Activated naive CD8-positive, alpha-beta T cell treated with anti-CD3 and anti-CD28 coated beads, Interleukin-2, amount 50 U/mL, for 24 hours (primary cell): ENCODE measurements around the gene ZNF440.
A peak's percentile ranks its signal among the peaks of the same experiment; 100 is the strongest.
"Not testable (repeated sequence)": the region's sequence is repeated elsewhere in the genome, so short reads cannot be mapped to it uniquely, and the experiment has no call there.

ENCODE experiments used
- ATAC-seq: fragments of 150-1000 bp; cut with Tn5 transposase; one replicate; pipeline ENCODE4 v1.10.0; 2021
- DNase-seq: peaks from one replicate; pipeline ENCODE4 v3.0.0; 2021
- H3K27ac Mint-ChIP-seq: one replicate; pipeline ENCODE4 v1.8.0; 2021; ENCODE audit warnings: mild to moderate bottlenecking, mixed read lengths
- H3K27me3 Mint-ChIP-seq: one replicate; pipeline ENCODE4 v1.8.0; 2021; ENCODE audit warnings: mixed read lengths
- H3K36me3 Mint-ChIP-seq: one replicate; pipeline ENCODE4 v1.8.0; 2021; ENCODE audit warnings: low read depth, mixed read lengths
- H3K4me1 Mint-ChIP-seq: one replicate; pipeline ENCODE4 v1.8.0; 2021; ENCODE audit warnings: mixed read lengths
- H3K4me3 Mint-ChIP-seq: one replicate; pipeline ENCODE4 v1.8.0; 2021; ENCODE audit warnings: mild to moderate bottlenecking, moderate library complexity, mixed read lengths
- H3K9me3 Mint-ChIP-seq: one replicate; pipeline ENCODE4 v1.8.0; 2021; ENCODE audit warnings: mixed read lengths

The ZNF440 gene

DNA sequence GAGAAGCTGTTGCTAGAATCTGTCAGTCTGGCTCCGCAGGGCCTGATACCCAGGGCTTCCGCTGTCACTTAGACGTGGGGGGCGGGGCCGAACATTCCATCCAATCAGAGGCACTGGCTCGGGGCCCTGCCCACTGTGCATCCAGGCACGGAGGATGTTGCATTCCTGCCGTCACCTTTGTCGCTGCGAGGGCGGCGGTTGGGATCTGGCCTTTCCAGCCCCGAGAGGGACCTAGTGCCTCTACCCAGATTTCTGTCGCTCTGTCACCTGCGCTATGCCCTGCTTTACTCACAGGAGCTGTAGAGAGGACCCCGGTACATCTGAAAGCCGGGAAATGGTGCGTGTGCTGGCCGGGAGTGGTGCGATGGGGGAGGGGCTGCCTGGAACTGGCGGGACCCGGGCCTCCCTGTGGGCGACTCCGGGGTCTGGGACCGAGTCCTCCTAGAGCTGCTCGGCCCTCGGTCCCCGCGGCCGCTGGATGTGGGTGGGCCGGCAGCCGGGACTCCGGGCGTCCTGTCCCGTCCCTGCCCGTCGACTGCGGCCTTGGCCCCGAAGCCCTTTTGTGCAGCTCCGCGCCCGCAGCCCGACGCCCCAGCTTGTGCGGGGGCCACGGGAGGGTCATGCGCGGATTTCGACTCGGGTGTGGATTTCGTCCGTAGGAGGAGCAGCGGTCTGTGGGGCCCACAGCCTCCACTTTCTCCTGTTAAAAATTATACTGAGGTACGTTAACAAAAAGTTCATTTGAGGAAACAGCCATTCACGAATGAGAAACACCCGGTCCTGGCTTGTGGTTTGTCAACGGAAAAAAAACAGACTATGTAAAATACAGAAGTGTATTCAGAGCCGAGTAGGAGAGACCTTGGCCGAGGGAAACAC is 34.8 kb downstream of the ZNF440 start, which contains the start of gene ZNF439:
ZNF439 (plus strand) TSS at position 133 of the 876 bp plus-strand sequence; CDS start at position 275, 142 bp downstream.
- H3K9me3 Mint-ChIP-seq, result no peaks in the 10 kb centered on the region
- H3K4me3 Mint-ChIP-seq, result peak within 1 kb of the TSS; percentile 82
- ATAC-seq (peak; percentile 98), DNase-seq (peak; percentile 91)
- H3K36me3 Mint-ChIP-seq, result peaks cover 22% of the 10 kb centered on the region
- H3K27me3 Mint-ChIP-seq, result no peaks in the 10 kb centered on the region
- peak within 1 kb of the TSS; percentile 83 for H3K27ac Mint-ChIP-seq
- peaks cover 26% of the 10 kb centered on the region for H3K4me1 Mint-ChIP-seq

DNA sequence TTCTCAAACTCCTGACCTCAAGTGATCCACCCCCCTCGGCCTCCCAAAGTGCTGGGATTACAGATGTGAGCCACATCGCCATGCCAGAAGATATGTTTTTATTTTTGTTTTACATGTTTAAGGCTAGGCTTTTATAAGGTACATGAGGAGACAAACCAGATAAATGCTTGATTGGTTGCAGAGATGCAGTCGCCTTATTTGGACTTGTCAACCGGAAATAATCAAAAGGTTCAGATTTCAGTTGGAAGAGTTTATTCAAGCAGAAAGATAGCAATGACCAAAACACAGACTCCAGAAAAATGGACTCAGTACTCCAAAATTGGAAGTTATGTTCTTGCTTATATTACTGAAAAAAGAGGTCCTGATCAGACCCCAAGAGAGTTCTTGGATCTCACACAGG is 36.2 kb downstream of the ZNF440 start:
- H3K4me1 Mint-ChIP-seq, result peaks cover 26% of the 10 kb centered on the region
- H3K27me3 Mint-ChIP-seq, H3K9me3 Mint-ChIP-seq, H3K27ac Mint-ChIP-seq, ATAC-seq, DNase-seq, H3K4me3 Mint-ChIP-seq: not testable (repeated sequence)
- peaks cover 31% of the 10 kb centered on the region for H3K36me3 Mint-ChIP-seq

DNA sequence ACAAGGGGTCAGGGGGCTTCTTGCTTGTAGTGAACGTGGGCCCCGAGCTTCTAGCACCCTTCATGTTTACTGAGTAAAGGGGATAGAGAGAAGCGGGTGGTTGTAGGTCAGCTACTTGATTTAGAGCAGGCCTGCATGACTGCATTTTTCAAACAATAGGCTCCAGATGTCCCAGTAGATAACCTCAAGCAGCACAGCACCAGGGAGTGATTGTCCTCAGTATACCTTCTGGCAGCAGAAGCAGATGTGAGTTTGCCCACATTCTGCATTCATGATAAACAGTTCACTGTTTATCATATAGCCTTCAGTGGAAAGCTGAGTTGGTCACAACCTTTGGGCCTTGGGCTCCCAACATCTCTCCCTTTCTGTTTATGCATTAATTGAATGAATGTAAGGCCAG is 39.3 kb downstream of the ZNF440 start:
- H3K27ac Mint-ChIP-seq, result no peak overlapping the region
- H3K27me3 Mint-ChIP-seq, result no peaks in the 10 kb centered on the region
- H3K4me1 Mint-ChIP-seq, result peaks cover 22% of the 10 kb centered on the region
- no peak overlapping the region for H3K4me3 Mint-ChIP-seq
- peaks cover 52% of the 10 kb centered on the region for H3K36me3 Mint-ChIP-seq
- peaks cover 28% of the 10 kb centered on the region for H3K9me3 Mint-ChIP-seq
- ATAC-seq, result no peak
- no peak for DNase-seq

DNA sequence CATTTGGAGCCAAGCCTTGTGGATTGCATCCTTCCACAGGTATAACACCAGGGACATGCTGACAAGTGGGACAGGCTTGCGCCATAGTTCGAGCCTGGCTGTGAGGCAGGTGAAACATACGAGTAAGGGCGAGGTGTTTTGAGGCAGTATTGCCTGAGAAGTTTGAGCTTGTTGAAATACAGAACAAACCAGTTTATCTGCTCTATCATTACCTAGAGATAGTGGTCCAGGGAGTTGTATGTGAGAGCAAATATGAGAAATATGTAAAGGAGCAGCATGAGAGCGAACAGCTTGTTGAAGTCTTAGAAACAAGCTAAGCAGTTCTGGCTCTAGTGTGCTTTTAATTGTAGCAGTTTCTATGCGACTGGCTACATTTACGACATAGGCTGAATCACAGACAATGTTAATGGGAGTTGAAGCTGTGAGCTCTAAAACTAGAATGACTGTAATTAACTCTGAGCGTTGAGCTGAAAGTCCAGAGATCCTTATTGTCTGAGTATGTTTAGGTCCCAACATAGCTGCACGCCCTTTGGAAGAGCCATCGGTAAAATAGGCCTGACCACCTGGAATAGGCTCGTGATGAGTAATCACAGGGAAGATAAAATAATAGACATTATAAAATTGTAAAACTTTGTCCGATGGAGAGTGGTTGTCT is 42.6 kb downstream of the ZNF440 start:
- Mint-ChIP-seq H3K9me3 (peaks cover 60% of the 10 kb centered on the region), H3K27ac (no peak overlapping the region), H3K27me3 (no peaks in the 10 kb centered on the region), H3K36me3 (peaks cover 69% of the 10 kb centered on the region), H3K4me3 (no peak overlapping the region), H3K4me1 (no peaks in the 10 kb centered on the region)
- DNase-seq (no peak), ATAC-seq (no peak)

DNA sequence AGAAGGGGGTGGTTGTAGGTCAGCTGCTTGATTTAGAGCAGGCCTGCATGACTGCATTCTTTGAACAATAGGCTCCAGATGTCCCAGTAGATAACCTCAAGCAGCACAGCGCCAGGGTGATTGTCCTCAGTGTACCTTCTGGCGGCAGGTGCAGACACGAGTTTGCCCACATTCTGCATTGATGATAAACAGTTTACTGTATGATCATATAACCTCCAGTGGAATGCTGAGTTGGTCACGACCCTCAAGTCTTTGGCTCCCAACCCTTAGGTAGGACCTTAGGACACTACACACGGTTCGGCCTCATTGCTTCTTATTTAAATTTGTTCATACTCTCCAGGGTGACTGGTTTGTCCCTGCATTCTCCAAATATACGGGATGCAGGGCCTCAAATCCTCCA is 46.6 kb downstream of the ZNF440 start:
- Mint-ChIP-seq H3K27me3 (no peaks in the 10 kb centered on the region), H3K9me3 (peaks cover 85% of the 10 kb centered on the region), H3K36me3 (peaks cover 82% of the 10 kb centered on the region), H3K4me1 (no peaks in the 10 kb centered on the region), H3K27ac (no peak overlapping the region), H3K4me3 (no peak overlapping the region)
- no peak for ATAC-seq
- no peak for DNase-seq

DNA sequence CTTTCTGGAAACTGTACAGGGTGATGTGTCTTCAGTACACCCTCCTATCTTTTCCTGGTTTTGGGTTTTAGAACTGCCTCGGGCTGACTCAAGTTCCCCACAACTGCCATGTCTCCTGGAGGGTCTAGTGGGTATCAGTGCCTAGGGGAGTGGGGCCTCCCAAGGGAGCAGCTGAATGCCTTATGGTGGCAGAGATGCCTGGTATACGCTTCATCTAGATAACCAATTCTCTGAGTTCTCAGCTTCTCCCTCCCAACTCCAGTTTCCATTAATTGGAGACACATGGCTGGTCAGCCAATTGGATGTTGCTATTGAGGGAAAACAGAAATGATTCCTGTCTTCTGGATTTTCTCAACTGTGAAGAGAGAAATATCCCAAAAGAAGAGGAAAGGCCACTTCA is 47.2 kb downstream of the ZNF440 start:
- no peak overlapping the region for H3K27ac Mint-ChIP-seq
- DNase-seq (no peak), ATAC-seq (no peak)
- H3K4me3 Mint-ChIP-seq, result no peak overlapping the region
- H3K36me3 Mint-ChIP-seq, result peaks cover 82% of the 10 kb centered on the region
- H3K4me1 Mint-ChIP-seq, result no peaks in the 10 kb centered on the region
- H3K27me3 Mint-ChIP-seq, result no peaks in the 10 kb centered on the region
- peaks cover 85% of the 10 kb centered on the region for H3K9me3 Mint-ChIP-seq

DNA sequence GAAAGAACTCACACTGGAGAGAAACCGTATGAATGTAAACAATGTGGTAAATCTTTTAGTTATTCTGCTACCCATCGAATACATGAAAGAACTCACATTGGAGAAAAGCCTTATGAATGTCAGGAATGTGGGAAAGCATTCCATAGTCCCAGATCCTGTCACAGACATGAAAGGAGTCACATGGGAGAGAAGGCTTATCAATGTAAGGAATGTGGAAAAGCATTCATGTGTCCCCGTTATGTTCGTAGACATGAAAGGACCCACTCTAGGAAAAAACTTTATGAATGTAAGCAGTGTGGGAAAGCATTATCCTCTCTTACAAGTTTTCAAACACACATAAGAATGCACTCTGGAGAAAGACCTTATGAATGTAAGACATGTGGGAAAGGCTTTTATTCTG is 53.7 kb downstream of the ZNF440 start:
- not testable (repeated sequence) for H3K4me1 Mint-ChIP-seq, H3K27me3 Mint-ChIP-seq, ATAC-seq, H3K4me3 Mint-ChIP-seq, H3K27ac Mint-ChIP-seq, DNase-seq
- H3K36me3 Mint-ChIP-seq, result peaks cover 75% of the 10 kb centered on the region
- H3K9me3 Mint-ChIP-seq, result peaks cover 72% of the 10 kb centered on the region

DNA sequence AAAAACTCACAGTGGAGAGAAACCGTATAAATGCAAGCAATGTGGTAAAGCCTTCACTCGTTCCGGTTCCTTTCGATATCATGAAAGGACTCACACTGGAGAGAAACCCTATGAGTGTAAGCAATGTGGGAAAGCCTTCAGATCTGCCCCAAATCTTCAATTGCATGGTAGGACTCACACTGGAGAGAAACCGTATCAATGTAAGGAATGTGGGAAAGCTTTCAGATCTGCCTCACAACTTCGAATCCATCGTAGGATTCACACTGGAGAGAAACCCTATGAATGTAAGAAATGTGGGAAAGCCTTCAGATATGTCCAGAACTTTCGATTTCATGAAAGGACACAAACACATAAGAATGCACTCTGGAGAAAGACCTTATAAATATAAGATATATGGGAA is 54.1 kb downstream of the ZNF440 start:
- ATAC-seq (no peak), DNase-seq (no peak)
- Mint-ChIP-seq H3K9me3 (peaks cover 69% of the 10 kb centered on the region), H3K36me3 (peaks cover 73% of the 10 kb centered on the region), H3K27ac (no peak overlapping the region), H3K4me3 (no peak overlapping the region), H3K27me3 (no peaks in the 10 kb centered on the region), H3K4me1 (no peaks in the 10 kb centered on the region)

DNA sequence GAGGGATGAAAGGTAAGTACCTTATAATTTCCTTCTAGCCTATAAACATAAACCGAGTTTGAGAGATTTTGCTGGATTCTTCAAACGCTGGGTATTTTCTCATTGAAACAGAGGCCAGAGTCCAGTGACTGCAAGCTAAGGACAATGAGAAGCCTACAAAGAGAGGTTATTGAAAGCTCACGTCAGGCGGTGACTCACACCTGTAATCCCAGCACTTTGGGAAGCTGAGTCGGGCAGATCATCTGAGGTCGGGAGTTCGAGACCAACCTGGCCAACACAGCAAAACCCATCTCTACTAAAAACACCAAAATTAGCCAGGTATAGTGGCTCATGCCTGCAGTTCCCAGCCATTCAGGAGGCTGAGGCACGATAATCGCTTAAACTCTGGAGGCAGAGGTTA is 58.6 kb downstream of the ZNF440 start:
- no peak for ATAC-seq
- no peak for DNase-seq
- Mint-ChIP-seq H3K27me3 (no peaks in the 10 kb centered on the region), H3K4me1 (no peaks in the 10 kb centered on the region), H3K4me3 (no peak overlapping the region), H3K36me3 (peaks cover 31% of the 10 kb centered on the region), H3K9me3 (peaks cover 33% of the 10 kb centered on the region), H3K27ac (no peak overlapping the region)

DNA sequence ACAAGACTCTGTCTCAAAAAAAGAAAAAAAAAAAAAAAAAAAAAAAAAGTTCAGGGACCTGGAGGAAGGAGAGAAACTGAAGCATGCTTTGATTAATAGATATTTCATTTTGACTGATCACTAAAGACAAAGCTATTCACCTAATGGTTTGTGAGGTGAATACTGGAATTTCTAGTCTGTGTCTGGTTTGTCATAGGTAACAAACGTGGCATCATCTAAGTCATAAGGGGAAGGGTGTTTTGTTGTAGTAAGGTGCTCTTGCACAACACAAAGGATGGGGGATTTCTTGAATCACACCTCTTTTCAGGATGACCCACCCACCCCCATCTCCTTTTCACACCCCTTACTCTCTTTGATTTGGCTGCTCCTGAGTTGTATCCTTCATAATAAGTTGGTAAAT is 59.7 kb downstream of the ZNF440 start:
- Mint-ChIP-seq H3K27me3 (no peaks in the 10 kb centered on the region), H3K4me3 (no peak overlapping the region), H3K9me3 (peaks cover 22% of the 10 kb centered on the region), H3K27ac (no peak overlapping the region), H3K36me3 (peaks cover 19% of the 10 kb centered on the region), H3K4me1 (no peaks in the 10 kb centered on the region)
- ATAC-seq (no peak), DNase-seq (no peak)

DNA sequence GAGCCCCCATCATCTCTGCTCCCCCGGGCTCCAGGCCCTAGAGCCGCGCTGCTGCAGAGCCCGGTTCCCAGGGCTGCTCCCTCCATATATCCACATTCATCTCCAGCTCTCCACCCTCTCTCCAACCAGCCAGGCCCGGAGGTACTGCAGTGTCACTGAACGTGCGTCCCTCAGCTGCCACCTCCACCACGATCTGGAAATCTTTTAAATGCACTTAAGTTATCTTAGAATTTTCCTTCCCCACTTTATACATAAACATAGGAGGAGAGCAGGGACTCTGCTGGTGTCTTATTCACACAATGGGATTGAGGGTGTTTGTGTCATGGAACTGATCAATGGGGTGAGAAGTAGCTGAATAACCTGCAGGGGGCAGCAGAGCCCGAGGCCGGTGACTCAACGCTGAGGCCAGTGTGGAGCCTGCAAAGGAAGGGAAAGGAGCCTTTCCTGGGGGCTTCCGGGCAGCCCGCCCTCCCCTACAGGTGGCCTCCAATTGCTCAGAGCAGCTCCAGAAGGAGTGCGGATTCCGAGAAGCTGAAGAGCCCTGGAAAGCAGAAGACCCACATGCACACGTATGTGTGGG is 65.7 kb downstream of the ZNF440 start:
- not testable (repeated sequence) for H3K4me3 Mint-ChIP-seq, H3K27ac Mint-ChIP-seq, H3K36me3 Mint-ChIP-seq, H3K9me3 Mint-ChIP-seq, H3K27me3 Mint-ChIP-seq, H3K4me1 Mint-ChIP-seq
- ATAC-seq, result peak; percentile 54
- peak; percentile 70 for DNase-seq

DNA sequence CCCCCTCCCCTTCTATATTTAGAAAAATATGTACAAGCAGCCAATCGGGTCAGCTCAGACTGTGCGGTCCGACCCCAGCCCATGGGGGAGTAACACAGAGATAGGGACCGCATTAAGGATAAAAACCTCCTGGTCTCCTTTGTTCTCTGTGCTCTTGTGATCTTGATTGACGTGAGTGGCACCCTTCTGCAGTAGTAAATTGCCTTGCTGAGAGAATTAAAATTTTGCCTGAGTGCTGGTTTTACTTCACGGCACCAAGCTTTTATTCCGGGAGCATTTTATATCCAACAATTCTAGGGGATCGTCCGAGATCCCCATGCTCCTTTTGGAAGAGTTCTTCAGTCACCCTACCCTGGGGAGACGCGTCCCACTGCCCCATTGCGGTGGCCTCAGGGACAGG is 66.5 kb downstream of the ZNF440 start:
- ATAC-seq, result no peak
- H3K27ac Mint-ChIP-seq, result no peak overlapping the region
- no peaks in the 10 kb centered on the region for H3K9me3 Mint-ChIP-seq
- H3K4me1 Mint-ChIP-seq, result no peaks in the 10 kb centered on the region
- no peaks in the 10 kb centered on the region for H3K27me3 Mint-ChIP-seq
- no peaks in the 10 kb centered on the region for H3K36me3 Mint-ChIP-seq
- H3K4me3 Mint-ChIP-seq, result no peak overlapping the region
- DNase-seq, result no peak

DNA sequence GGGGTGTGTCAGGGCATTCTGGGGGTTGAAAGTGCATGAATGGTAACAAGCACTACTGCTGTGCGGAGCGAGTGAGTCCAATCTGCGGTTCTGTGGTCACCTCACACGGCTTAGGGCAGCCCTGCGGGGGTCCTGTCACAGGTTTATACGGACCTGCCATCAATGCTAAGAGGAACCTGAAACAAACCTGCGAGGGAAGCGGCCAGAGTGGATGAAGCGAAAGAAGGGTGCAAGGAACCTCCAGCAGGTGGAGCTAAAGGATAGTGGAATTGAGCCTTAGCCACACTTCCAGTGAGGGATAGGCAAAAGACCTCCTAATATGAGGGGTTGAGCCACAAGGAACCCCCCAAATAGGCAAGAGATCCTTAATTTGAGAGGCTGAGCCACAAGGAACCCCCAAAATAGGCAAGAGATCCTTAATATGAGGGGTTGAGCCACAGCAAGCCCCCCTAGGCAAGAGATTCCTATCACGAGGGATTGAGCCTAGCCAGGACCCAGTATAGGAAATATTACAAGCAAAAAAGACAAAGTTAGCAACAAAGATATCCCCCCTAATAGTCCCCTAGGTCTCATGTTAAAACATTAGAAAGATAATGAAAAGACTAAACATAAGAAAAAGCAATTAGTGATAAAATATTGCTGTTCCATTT is 67.2 kb downstream of the ZNF440 start:
- Mint-ChIP-seq H3K9me3 (peaks cover 2% of the 10 kb centered on the region), H3K27me3 (no peaks in the 10 kb centered on the region), H3K4me3 (no peak overlapping the region), H3K4me1 (no peaks in the 10 kb centered on the region), H3K27ac (no peak overlapping the region), H3K36me3 (no peaks in the 10 kb centered on the region)
- ATAC-seq (peak; percentile 52), DNase-seq (peak; percentile 60)

DNA sequence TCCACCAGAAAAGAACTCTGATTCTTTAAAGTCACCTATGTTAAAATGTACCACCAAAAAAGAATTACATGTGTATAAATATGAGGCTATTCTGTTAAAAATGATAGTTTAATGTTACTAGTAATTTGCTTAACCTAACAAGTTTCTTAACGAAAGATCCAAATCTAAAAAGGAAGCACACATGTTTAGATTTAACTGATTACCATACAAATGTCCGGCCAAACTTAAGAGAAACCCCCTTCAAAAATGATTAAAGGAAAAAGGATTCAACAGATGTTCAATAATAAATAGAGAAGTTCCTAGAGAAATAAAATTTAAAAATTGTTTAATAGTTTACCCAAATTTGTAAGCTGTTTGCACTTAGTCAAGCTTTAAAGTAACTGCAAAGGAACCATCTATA is 68.5 kb downstream of the ZNF440 start:
- peaks cover 3% of the 10 kb centered on the region for H3K9me3 Mint-ChIP-seq
- peaks cover 4% of the 10 kb centered on the region for H3K4me1 Mint-ChIP-seq
- no peaks in the 10 kb centered on the region for H3K36me3 Mint-ChIP-seq
- DNase-seq (no peak), ATAC-seq (no peak)
- no peaks in the 10 kb centered on the region for H3K27me3 Mint-ChIP-seq
- H3K27ac Mint-ChIP-seq, result no peak overlapping the region
- no peak overlapping the region for H3K4me3 Mint-ChIP-seq
